WTC11 (cell line): ENCODE results near the gene LDLRAD4. TPM values are rescaled to one million over a fixed set of nuclear protein-coding genes. Genes with fewer than 3 reads are reported as not detected.

Experiments used
- ATAC-seq: fragments of 200-7000 bp; cut with Tn5 transposase; 2 replicates; pipeline ENCODE4 v1.10.0; 2021; ENCODE audit warnings: mild to moderate bottlenecking, moderate library complexity
- CTCF ChIA-PET: fragments of 300-600 bp; sonication (Branson Sonifier 250); formaldehyde crosslinking; loops from one replicate; lab custom pipeline; 2021; ENCODE audit warnings: antibody characterized with exemption; lab: Charles Lee
- POLR2A ChIA-PET: fragments of 350-600 bp; sonication (Branson Sonifier 250); formaldehyde crosslinking; loops from one replicate; lab custom pipeline; 2021; ENCODE audit warnings: antibody characterized with exemption; lab: Charles Lee
- DNase-seq: peaks from one replicate; pipeline ENCODE4 v3.0.0; 2021; ENCODE audit warnings: low spot score
- H3K27ac Mint-ChIP-seq: 2 replicates; pipeline ENCODE4 v1.8.0; 2021; ENCODE audit warnings: mixed read lengths
- H3K27me3 Mint-ChIP-seq: 2 replicates; pipeline ENCODE4 v1.8.0; 2021; ENCODE audit warnings: low read depth, mild to moderate bottlenecking, moderate library complexity, mixed read lengths
- H3K36me3 Mint-ChIP-seq: 2 replicates; pipeline ENCODE4 v1.8.0; 2021; ENCODE audit warnings: mixed read lengths
- H3K4me1 Mint-ChIP-seq: 2 replicates; pipeline ENCODE4 v1.8.0; 2022; ENCODE audit warnings: mixed read lengths
- H3K4me3 Mint-ChIP-seq: 2 replicates; pipeline ENCODE4 v1.8.0; 2021; ENCODE audit warnings: mild to moderate bottlenecking, moderate library complexity, mixed read lengths
- H3K9me3 Mint-ChIP-seq: 2 replicates; pipeline ENCODE4 v1.8.0; 2021; ENCODE audit warnings: mixed read lengths
- CREB1 ChIP-seq: sonication (generic); formaldehyde crosslinking; IDR thresholded peaks from 2 replicates; pipeline ENCODE4 v1.8.0; 2023; ENCODE audit warnings: mild to moderate bottlenecking, missing genetic modification reagents
- E2F4 ChIP-seq: sonication (generic); formaldehyde crosslinking; IDR thresholded peaks from 2 replicates; pipeline ENCODE4 v1.8.1; 2022; ENCODE audit warnings: low read depth, mild to moderate bottlenecking, moderate library complexity, missing genetic modification reagents, borderline replicate concordance
- FOXJ3 ChIP-seq: sonication (generic); formaldehyde crosslinking; IDR thresholded peaks from 2 replicates; pipeline ENCODE4 v1.9.0; 2021; ENCODE audit warnings: missing genetic modification reagents, mild to moderate bottlenecking, borderline replicate concordance
- FOXP1 ChIP-seq: sonication (generic); formaldehyde crosslinking; IDR thresholded peaks from 2 replicates; pipeline ENCODE4 v1.8.0; 2022; ENCODE audit warnings: missing genetic modification reagents, mild to moderate bottlenecking, moderate library complexity, borderline replicate concordance
- GTF2I ChIP-seq: fragments of 250-450 bp; sonication (Bioruptor Pico); conservative IDR thresholded peaks from 2 replicates; pipeline ENCODE4 v1.4.0; 2021; ENCODE audit warnings: mild to moderate bottlenecking
- IRF1 ChIP-seq: sonication (generic); formaldehyde crosslinking; IDR thresholded peaks from 2 replicates; pipeline ENCODE4 v1.8.0; 2023; ENCODE audit warnings: missing genetic modification reagents
- JUN ChIP-seq: sonication (generic); formaldehyde crosslinking; IDR thresholded peaks from 2 replicates; pipeline ENCODE4 v1.8.0; 2023; ENCODE audit warnings: mild to moderate bottlenecking, missing genetic modification reagents
- MAX ChIP-seq: sonication (generic); formaldehyde crosslinking; IDR thresholded peaks from 2 replicates; pipeline ENCODE4 v1.8.0; 2022; ENCODE audit warnings: mild to moderate bottlenecking, missing genetic modification reagents
- MLX ChIP-seq: sonication (generic); formaldehyde crosslinking; IDR thresholded peaks from 2 replicates; pipeline ENCODE4 v1.8.1; 2023; ENCODE audit warnings: mild to moderate bottlenecking, missing genetic modification reagents, moderate library complexity
- NFE2L1 ChIP-seq: sonication (generic); formaldehyde crosslinking; IDR thresholded peaks from 2 replicates; pipeline ENCODE4 v1.8.1; 2023; ENCODE audit warnings: missing genetic modification reagents
- PRRX2 ChIP-seq: fragments of 250-450 bp; sonication (Bioruptor Pico); IDR thresholded peaks from 2 replicates; pipeline ENCODE4 v1.8.0; 2021; ENCODE audit warnings: mild to moderate bottlenecking
- RORB ChIP-seq: fragments of 250-450 bp; sonication (Bioruptor Pico); IDR thresholded peaks from 2 replicates; pipeline ENCODE4 v1.9.0; 2021; ENCODE audit warnings: mild to moderate bottlenecking
- SMAD3 ChIP-seq: sonication (generic); formaldehyde crosslinking; IDR thresholded peaks from 2 replicates; pipeline ENCODE4 v1.8.0; 2022; ENCODE audit warnings: missing genetic modification reagents, mild to moderate bottlenecking, borderline replicate concordance
- SMAD4 ChIP-seq: sonication (generic); formaldehyde crosslinking; IDR thresholded peaks from 2 replicates; pipeline ENCODE4 v1.8.0; 2022; ENCODE audit warnings: mild to moderate bottlenecking, missing genetic modification reagents
- TP53 ChIP-seq: sonication (generic); formaldehyde crosslinking; IDR thresholded peaks from 2 replicates; pipeline ENCODE4 v1.8.1; 2023; ENCODE audit warnings: mild to moderate bottlenecking, missing genetic modification reagents
- ZNF121 ChIP-seq: sonication (generic); formaldehyde crosslinking; IDR thresholded peaks from 2 replicates; pipeline ENCODE4 v1.8.0; 2023; ENCODE audit warnings: missing genetic modification reagents
- ZNF138 ChIP-seq: sonication (generic); formaldehyde crosslinking; conservative IDR thresholded peaks from 2 replicates; pipeline ENCODE4 v1.8.1; 2022; ENCODE audit warnings: mild to moderate bottlenecking, moderate library complexity, missing genetic modification reagents
- ZNF416 ChIP-seq: fragments of 250-450 bp; sonication (Bioruptor Pico); IDR thresholded peaks from 2 replicates; pipeline ENCODE4 v1.9.0; 2021; ENCODE audit warnings: mild to moderate bottlenecking, inconsistent platforms
- ZNF423 ChIP-seq: fragments of 250-450 bp; sonication (Bioruptor Pico); IDR thresholded peaks from 2 replicates; pipeline ENCODE4 v2.1.2; 2022; ENCODE audit warnings: mild to moderate bottlenecking, moderate library complexity
- ZNF512 ChIP-seq: sonication (generic); formaldehyde crosslinking; IDR thresholded peaks from 2 replicates; pipeline ENCODE4 v1.8.1; 2022; ENCODE audit warnings: missing genetic modification reagents, borderline replicate concordance
- total RNA-seq: library from RNA; stranded (reverse); gene quantifications from 3 replicates; pipeline ENCODE4 v1.2.3, GENCODE V29; 2021
- TF ChIP-seq, protein P1 (sequence below): sonication (generic); formaldehyde crosslinking; IDR thresholded peaks from 2 replicates; pipeline ENCODE4 v1.8.1; 2023; ENCODE audit warnings: mild to moderate bottlenecking, missing genetic modification reagents

LDLRAD4 gene
- total RNA-seq, 1 experiment from 2014 or later: 6.2 TPM

- no peaks in the 10 kb centered on the region for H3K9me3 Mint-ChIP-seq
- H3K4me3 Mint-ChIP-seq: no peak overlapping the region
- DNase-seq: no peak
- no peaks in the 10 kb centered on the region for H3K36me3 Mint-ChIP-seq
- ChIA-PET CTCF (no interaction called here), POLR2A (no interaction called here)
- no peak for TF ChIP-seq PRRX2 (CRISPR knock-in tag)
- no peak for TF ChIP-seq SMAD4 (CRISPR knock-in tag)
- no peak for TF ChIP-seq E2F4
- no peak for TF ChIP-seq NFE2L1 (CRISPR knock-in tag)
- no peak for TF ChIP-seq ZNF423
- TF ChIP-seq GTF2I (CRISPR knock-in tag): no peak
- no peak for TF ChIP-seq CREB1 (CRISPR knock-in tag)
- TF ChIP-seq SMAD3 (CRISPR knock-in tag): no peak
- TF ChIP-seq, protein P1, sequence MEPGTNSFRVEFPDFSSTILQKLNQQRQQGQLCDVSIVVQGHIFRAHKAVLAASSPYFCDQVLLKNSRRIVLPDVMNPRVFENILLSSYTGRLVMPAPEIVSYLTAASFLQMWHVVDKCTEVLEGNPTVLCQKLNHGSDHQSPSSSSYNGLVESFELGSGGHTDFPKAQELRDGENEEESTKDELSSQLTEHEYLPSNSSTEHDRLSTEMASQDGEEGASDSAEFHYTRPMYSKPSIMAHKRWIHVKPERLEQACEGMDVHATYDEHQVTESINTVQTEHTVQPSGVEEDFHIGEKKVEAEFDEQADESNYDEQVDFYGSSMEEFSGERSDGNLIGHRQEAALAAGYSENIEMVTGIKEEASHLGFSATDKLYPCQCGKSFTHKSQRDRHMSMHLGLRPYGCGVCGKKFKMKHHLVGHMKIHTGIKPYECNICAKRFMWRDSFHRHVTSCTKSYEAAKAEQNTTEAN (CRISPR knock-in tag): no peak
- no peak for TF ChIP-seq ZNF512
- no peak for TF ChIP-seq MLX
- TF ChIP-seq FOXP1 (CRISPR knock-in tag): no peak
- TF ChIP-seq MAX (CRISPR knock-in tag): no peak
- TF ChIP-seq ZNF121: no peak
- TF ChIP-seq ZNF416 (CRISPR knock-in tag): no peak
- TF ChIP-seq FOXJ3 (CRISPR knock-in tag): no peak
- no peak for TF ChIP-seq ZNF138 (CRISPR knock-in tag)
- TF ChIP-seq TP53 (CRISPR knock-in tag): no peak
- H3K27me3 Mint-ChIP-seq: no peaks in the 10 kb centered on the region
- peaks cover 6% of the 10 kb centered on the region; the same call in 1 of the 2 replicates for H3K4me1 Mint-ChIP-seq
- no peak for ATAC-seq
- no peak overlapping the region for H3K27ac Mint-ChIP-seq
Measured at GRCh38 chr18:13381944-13382365, 163.4 kb downstream of the LDLRAD4 start.

- DNase-seq (no peak), ATAC-seq (no peak)
- no peak for TF ChIP-seq RORB
- TF ChIP-seq JUN (CRISPR knock-in tag): no peak
- TF ChIP-seq IRF1 (CRISPR knock-in tag): no peak
- H3K4me3 Mint-ChIP-seq: no peak overlapping the region
- CTCF ChIA-PET: no interaction called here
- H3K27ac Mint-ChIP-seq: no peak overlapping the region
- peaks cover 6% of the 10 kb centered on the region; the same call in 1 of the 2 replicates for H3K4me1 Mint-ChIP-seq
- POLR2A ChIA-PET: no interaction called here
- no peaks in the 10 kb centered on the region for H3K9me3 Mint-ChIP-seq
- no peaks in the 10 kb centered on the region for H3K36me3 Mint-ChIP-seq
- no peaks in the 10 kb centered on the region for H3K27me3 Mint-ChIP-seq
Measured at GRCh38 chr18:13382366-13382953, 163.9 kb downstream of the LDLRAD4 start.
